ENCODE data around the gene PKP4. TPM values are rescaled to one million over a fixed set of nuclear protein-coding genes. Genes with fewer than 3 reads are reported as not detected.
"Not testable (repeated sequence)": the region's sequence is repeated elsewhere in the genome, so short reads cannot be mapped to it uniquely, and the experiment has no call there.

Gene PKP4
- polyA plus RNA-seq, 1 experiment: 47.0 TPM

DNA sequence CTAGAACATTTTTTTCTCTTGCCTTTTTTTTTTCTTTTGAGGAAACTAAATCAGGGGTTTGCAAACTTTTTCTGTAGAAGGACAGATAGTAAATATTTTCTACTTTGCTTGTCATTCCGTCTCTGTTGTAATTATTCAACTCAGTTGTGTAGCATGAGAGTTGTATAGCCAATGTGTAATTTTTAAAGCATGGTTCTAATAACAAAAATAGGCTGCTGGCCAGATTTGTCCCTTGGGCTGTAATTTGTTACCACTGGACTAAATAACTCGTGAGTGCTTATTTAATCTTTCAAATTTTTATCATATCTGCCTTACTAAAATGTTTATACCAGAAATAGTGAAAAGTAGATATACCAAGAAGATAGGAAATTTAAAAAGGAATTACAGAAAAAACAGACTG, 43.2 kb upstream of the PKP4 start:
- Histone ChIP-seq H3K36me3 (ENCODE audit: control insufficient read depth, insufficient read depth, low read length) (no peaks in the 10 kb centered on the region), H3K27me3 (ENCODE audit: control insufficient read depth, insufficient read depth, low read length) (no peaks in the 10 kb centered on the region), H3K4me3 (ENCODE audit: low read depth, low read length) (no peak overlapping the region)
- DNase-seq (ENCODE audit: low read depth): no peak
- POLR2A ChIA-PET: no interaction called here
- CTCF ChIA-PET: no interaction called here
- TF ChIP-seq, protein P1, sequence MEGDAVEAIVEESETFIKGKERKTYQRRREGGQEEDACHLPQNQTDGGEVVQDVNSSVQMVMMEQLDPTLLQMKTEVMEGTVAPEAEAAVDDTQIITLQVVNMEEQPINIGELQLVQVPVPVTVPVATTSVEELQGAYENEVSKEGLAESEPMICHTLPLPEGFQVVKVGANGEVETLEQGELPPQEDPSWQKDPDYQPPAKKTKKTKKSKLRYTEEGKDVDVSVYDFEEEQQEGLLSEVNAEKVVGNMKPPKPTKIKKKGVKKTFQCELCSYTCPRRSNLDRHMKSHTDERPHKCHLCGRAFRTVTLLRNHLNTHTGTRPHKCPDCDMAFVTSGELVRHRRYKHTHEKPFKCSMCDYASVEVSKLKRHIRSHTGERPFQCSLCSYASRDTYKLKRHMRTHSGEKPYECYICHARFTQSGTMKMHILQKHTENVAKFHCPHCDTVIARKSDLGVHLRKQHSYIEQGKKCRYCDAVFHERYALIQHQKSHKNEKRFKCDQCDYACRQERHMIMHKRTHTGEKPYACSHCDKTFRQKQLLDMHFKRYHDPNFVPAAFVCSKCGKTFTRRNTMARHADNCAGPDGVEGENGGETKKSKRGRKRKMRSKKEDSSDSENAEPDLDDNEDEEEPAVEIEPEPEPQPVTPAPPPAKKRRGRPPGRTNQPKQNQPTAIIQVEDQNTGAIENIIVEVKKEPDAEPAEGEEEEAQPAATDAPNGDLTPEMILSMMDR (IDR thresholded peaks at IDR 0.05; ENCODE audit: insufficient read depth, low read depth, low read length): no peak

DNA sequence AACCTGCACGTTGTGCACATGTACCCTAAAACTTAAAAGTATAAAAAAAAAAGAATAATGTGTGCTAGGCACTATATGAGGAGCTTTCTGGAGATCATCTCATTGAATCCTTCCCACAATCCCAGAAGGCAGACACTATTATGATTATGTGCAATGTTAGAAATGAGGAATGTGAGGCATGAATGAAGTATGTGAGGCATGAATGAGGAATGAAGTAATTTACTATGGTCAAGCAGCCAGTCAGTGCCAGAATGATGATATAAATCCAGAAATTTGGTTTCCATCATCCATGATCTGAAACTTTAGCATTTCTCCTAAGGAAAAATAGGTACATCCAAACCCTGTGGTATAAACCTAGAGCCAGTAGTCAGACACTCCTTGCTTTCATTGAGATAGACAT, 42.2 kb upstream of the PKP4 start:
- TF ChIP-seq, protein P1 (IDR thresholded peaks at IDR 0.05; ENCODE audit: insufficient read depth, low read depth, low read length): no peak
- ChIA-PET CTCF (no interaction called here), POLR2A (no interaction called here)
- peak; percentile 49 for DNase-seq (ENCODE audit: low read depth)
- H3K36me3 ChIP-seq (ENCODE audit: control insufficient read depth, insufficient read depth, low read length): no peaks in the 10 kb centered on the region
- H3K4me3 ChIP-seq (ENCODE audit: low read depth, low read length): no peak overlapping the region
- no peaks in the 10 kb centered on the region for H3K27me3 ChIP-seq (ENCODE audit: control insufficient read depth, insufficient read depth, low read length)

DNA sequence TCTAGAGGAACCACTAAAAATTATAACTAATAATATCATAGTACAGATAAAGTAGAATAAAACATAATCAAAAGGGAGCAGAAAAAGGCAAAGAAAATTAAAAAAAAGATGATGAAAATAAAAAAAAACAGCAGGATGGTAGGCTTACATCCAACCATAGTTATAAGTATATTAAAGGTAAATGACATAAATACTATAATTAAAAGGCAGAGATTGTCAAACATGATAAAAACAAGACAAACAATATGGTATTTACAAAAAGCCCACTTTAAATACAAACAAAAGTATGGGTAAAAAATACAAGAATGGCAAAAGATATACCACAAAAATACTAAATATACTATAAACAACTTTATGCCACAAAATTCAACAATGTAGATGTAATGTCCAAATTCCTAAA, 24.6 kb upstream of the PKP4 start:
- H3K4me3 ChIP-seq (ENCODE audit: low read depth, low read length): no peak overlapping the region
- POLR2A ChIA-PET: no interaction called here
- no peaks in the 10 kb centered on the region for H3K36me3 ChIP-seq (ENCODE audit: control insufficient read depth, insufficient read depth, low read length)
- CTCF ChIA-PET: interaction anchor here (0.9 kb wide), 1 partner anchor 11 kb away, joined by 3 read pairs; no protein-coding TSS in a partner anchor
- H3K27me3 ChIP-seq (ENCODE audit: control insufficient read depth, insufficient read depth, low read length): no peaks in the 10 kb centered on the region
- DNase-seq (ENCODE audit: low read depth): no peak
- TF ChIP-seq, protein P1 (IDR thresholded peaks at IDR 0.05; ENCODE audit: insufficient read depth, low read depth, low read length): no peak

DNA sequence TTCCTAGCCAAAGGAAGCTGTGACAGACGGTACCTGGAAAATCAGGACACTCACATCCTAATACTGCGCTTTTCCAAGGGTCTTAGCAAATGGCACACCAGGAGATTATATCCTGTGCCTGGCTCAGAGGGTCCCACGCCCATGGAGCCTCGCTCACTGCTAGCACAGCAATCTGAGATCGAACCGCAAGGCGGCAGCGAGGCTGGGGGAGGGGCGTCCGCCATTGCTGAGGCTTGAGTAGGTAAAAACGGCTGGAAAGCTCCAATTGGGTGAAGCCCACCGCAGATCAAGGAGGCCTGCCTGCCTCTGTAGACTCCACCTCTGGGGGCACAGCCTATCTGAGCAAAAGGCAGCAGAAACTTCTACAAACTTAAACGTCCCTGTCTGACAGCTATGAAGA, 23.0 kb upstream of the PKP4 start:
- CTCF ChIA-PET; H3K4me3 ChIP-seq (ENCODE audit: low read depth, low read length); DNase-seq (ENCODE audit: low read depth); H3K27me3 ChIP-seq (ENCODE audit: control insufficient read depth, insufficient read depth, low read length); POLR2A ChIA-PET; H3K36me3 ChIP-seq (ENCODE audit: control insufficient read depth, insufficient read depth, low read length): not testable (repeated sequence)

DNA sequence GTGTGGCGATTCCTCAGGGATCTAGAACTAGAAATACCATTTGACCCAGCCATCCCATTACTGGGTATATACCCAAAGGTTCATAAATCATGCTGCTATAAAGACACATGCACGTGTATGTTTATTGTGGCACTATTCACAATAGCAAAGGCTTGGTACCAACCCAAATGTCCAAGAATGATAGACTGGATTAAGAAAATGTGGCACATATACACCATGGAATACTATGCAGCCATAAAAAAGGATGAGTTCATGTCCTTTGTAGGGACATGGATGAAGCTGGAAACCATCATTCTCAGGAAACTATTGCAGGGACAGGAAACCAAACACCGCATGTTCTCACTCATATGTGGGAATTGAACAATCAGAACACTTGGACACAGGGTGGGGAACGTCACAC, 17.7 kb upstream of the PKP4 start:
- POLR2A ChIA-PET; H3K27me3 ChIP-seq (ENCODE audit: control insufficient read depth, insufficient read depth, low read length); H3K4me3 ChIP-seq (ENCODE audit: low read depth, low read length); H3K36me3 ChIP-seq (ENCODE audit: control insufficient read depth, insufficient read depth, low read length); CTCF ChIA-PET; DNase-seq (ENCODE audit: low read depth): not testable (repeated sequence)

DNA sequence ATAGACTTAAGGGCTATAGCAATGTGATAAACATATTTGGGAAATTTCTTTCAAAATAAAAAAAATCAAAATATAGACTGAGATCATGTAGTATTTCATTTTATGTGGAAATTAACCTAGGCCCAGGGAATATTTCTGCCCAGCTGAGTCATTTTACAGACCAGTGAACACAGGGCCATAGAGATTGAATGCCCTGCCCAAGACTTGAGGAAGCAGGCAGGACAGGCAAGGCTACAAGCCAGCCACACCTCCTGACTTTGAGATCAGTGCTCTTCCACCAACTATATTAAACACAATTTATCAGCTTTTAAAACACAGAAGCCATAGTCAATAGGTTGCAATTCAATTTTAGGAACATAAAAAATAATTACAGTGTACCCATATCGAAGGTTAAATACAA, 13.1 kb upstream of the PKP4 start:
- POLR2A ChIA-PET: no interaction called here
- TF ChIP-seq, protein P1 (IDR thresholded peaks at IDR 0.05; ENCODE audit: insufficient read depth, low read depth, low read length): no peak
- CTCF ChIA-PET: interaction anchor here (0.7 kb wide), 1 partner anchor 12 kb away, joined by 3 read pairs; no protein-coding TSS in a partner anchor
- no peak for DNase-seq (ENCODE audit: low read depth)
- Histone ChIP-seq H3K4me3 (ENCODE audit: low read depth, low read length) (no peak overlapping the region), H3K27me3 (ENCODE audit: control insufficient read depth, insufficient read depth, low read length) (no peaks in the 10 kb centered on the region), H3K36me3 (ENCODE audit: control insufficient read depth, insufficient read depth, low read length) (no peaks in the 10 kb centered on the region)

Data from BJ (cell line).